Activated CD4-positive, alpha-beta T cell treated with anti-CD3 and anti-CD28 coated beads for 48 hours (primary cell): ENCODE measurements around the gene GMDS.
"Not testable (repeated sequence)": the region's sequence is repeated elsewhere in the genome, so short reads cannot be mapped to it uniquely, and the experiment has no call there.

ENCODE experiments used
- DNase-seq: peaks from one replicate; pipeline ENCODE4 v3.0.0-alpha.2; 2020

The GMDS gene

GRCh38 chr6:1760876-1761275, 484.5 kb downstream of the GMDS start:
- DNase-seq: no peak

GRCh38 chr6:1759870-1760269, 485.5 kb downstream of the GMDS start:
- DNase-seq: no peak

- no peak for DNase-seq
Observed at GRCh38 chr6:1758076-1758679, 487.2 kb downstream of the GMDS start.

GRCh38 chr6:1757131-1757530, 488.3 kb downstream of the GMDS start:
- no peak for DNase-seq

- DNase-seq: no peak
Observed at GRCh38 chr6:1756472-1757129, 488.8 kb downstream of the GMDS start.

GRCh38 chr6:1751063-1751462, 494.3 kb downstream of the GMDS start:
- not testable (repeated sequence) for DNase-seq

- DNase-seq: no peak
Observed at GRCh38 chr6:1749041-1749440, 496.4 kb downstream of the GMDS start.

GRCh38 chr6:1747531-1747930, 497.9 kb downstream of the GMDS start:
- DNase-seq: no peak

- DNase-seq: no peak
Observed at GRCh38 chr6:1747003-1747402, 498.4 kb downstream of the GMDS start.

GRCh38 chr6:1745814-1746213, 499.6 kb downstream of the GMDS start:
- no peak for DNase-seq

- no peak for DNase-seq
Observed at GRCh38 chr6:1744543-1744942, 500.9 kb downstream of the GMDS start.

GRCh38 chr6:1739680-1740079, 505.7 kb downstream of the GMDS start:
- no peak for DNase-seq

- no peak for DNase-seq
Observed at GRCh38 chr6:1739220-1739619, 506.2 kb downstream of the GMDS start.

GRCh38 chr6:1738558-1739081, 506.8 kb downstream of the GMDS start:
- no peak for DNase-seq

- DNase-seq: no peak
Observed at GRCh38 chr6:1737463-1738311, 507.7 kb downstream of the GMDS start.

GRCh38 chr6:1736346-1737105, 508.9 kb downstream of the GMDS start:
- DNase-seq: no peak

- no peak for DNase-seq
Observed at GRCh38 chr6:1735239-1735803, 510.1 kb downstream of the GMDS start.

GRCh38 chr6:1730882-1731281, 514.5 kb downstream of the GMDS start:
- DNase-seq: no peak

- DNase-seq: no peak
Observed at GRCh38 chr6:1729750-1730140, 515.7 kb downstream of the GMDS start.

GRCh38 chr6:1729133-1729749, 516.2 kb downstream of the GMDS start:
- DNase-seq: no peak

GRCh38 chr6:1726341-1726768, 519.0 kb downstream of the GMDS start:
- DNase-seq: no peak

GRCh38 chr6:1724616-1725015, 520.8 kb downstream of the GMDS start:
- no peak for DNase-seq
